OCI-LY7 (cell line): Measurements from ENCODE around the gene BMAL2.

Source experiments
- CTCF ChIP-seq: fragments of 200-600 bp; sonication (generic); conservative IDR thresholded peaks from 2 replicates; pipeline ENCODE4 v1.5.1; 2014; ENCODE audit warnings: mild to moderate bottlenecking, antibody characterized with exemption, low read length, moderate library complexity, mixed read lengths
- EZH2phosphoT487 ChIP-seq: fragments of 200-600 bp; sonication (generic); IDR thresholded peaks from 2 replicates; pipeline ENCODE4 v1.6.1; 2018; ENCODE audit warnings: low read depth, borderline replicate concordance, mild to moderate bottlenecking, mixed run types, antibody characterized with exemption, low read length, moderate library complexity, mixed read lengths

GRCh38 chr12:27347779-27348178, 15.1 kb downstream of the BMAL2 start:
- TF ChIP-seq CTCF, result no peak
- no peak for TF ChIP-seq EZH2phosphoT487
